ENCODE data around the gene UBE2R2. TPM values are rescaled to one million over a fixed set of nuclear protein-coding genes. Genes with fewer than 3 reads are reported as not detected.

Gene UBE2R2
- total RNA-seq, 2 donors from 2014 or later: 66.4 to 74.4 TPM

DNA sequence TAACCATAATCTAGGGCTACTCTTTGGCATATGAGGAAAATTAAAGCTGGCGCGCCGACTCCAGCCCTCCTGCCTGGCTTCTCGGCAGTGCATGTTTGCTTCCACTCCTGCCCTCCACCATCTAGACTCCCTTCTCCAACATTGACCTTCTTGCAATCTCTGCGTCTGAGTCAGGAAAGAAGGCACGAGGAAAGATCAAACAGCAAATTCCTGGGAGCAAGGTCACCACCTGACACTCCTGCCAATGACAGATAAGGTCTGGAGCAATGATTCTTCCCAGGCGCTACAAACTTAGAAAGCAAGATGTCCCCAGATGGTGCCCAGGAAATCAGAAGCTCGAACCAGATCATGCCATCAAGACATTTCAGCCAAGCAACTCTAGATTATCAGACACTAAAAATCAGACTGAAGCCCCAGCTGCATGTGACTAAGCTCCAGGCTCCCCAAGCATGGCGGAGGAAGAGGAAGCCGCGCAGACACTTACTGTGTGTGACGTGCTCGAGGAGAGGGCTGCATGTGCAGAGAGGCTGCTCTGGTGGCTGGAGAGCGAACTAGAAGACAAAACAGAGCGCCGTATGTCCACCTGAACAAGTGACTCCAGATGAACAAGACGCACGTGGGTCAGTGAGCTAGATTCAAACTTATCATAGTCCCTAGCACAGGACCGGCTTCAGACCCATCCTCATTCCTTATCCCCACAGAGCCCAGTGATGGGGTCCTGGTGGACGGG is 115.3 kb downstream of the UBE2R2 start:
- peaks cover 96% of the 10 kb centered on the region for H3K36me3 ChIP-seq (ENCODE audit: control insufficient read depth, insufficient read depth, low read length)
- WGBS, 2 experiments (ENCODE audit: insufficient coverage in 1 of 2, insufficient read length in 1 of 2): 91 to 92% methylated on average over 16 to 20 of the region's 20 CpGs
- no peaks in the 10 kb centered on the region for H3K9me3 Mint-ChIP-seq
- H3K4me1 Mint-ChIP-seq: peaks cover 14% of the 10 kb centered on the region
- peak; percentile 41 for DNase-seq
- H3K27me3 Mint-ChIP-seq (ENCODE audit: insufficient read depth): no peaks in the 10 kb centered on the region
- no peaks in the 10 kb centered on the region for H3K4me1 ChIP-seq (ENCODE audit: control insufficient read depth, insufficient read depth, low read length)
- no peak overlapping the region for H3K27ac ChIP-seq (ENCODE audit: low read depth, low read length)
- no peak overlapping the region for H3K4me3 Mint-ChIP-seq
- H3K27ac Mint-ChIP-seq: peak overlapping the region; percentile 65
- no peaks in the 10 kb centered on the region for H3K9me3 ChIP-seq (ENCODE audit: control insufficient read depth, low read length)
- no peak overlapping the region for H3K4me3 ChIP-seq (ENCODE audit: low read length)
- H3K36me3 Mint-ChIP-seq (ENCODE audit: low read depth): peaks cover 91% of the 10 kb centered on the region
- TF ChIP-seq, protein P1, sequence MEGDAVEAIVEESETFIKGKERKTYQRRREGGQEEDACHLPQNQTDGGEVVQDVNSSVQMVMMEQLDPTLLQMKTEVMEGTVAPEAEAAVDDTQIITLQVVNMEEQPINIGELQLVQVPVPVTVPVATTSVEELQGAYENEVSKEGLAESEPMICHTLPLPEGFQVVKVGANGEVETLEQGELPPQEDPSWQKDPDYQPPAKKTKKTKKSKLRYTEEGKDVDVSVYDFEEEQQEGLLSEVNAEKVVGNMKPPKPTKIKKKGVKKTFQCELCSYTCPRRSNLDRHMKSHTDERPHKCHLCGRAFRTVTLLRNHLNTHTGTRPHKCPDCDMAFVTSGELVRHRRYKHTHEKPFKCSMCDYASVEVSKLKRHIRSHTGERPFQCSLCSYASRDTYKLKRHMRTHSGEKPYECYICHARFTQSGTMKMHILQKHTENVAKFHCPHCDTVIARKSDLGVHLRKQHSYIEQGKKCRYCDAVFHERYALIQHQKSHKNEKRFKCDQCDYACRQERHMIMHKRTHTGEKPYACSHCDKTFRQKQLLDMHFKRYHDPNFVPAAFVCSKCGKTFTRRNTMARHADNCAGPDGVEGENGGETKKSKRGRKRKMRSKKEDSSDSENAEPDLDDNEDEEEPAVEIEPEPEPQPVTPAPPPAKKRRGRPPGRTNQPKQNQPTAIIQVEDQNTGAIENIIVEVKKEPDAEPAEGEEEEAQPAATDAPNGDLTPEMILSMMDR (conservative IDR thresholded peaks at IDR 0.05): no peak
- H3K9ac ChIP-seq (ENCODE audit: extremely low read depth, low read length, poor library complexity, severe bottlenecking): no peak overlapping the region
- H3K27me3 ChIP-seq (ENCODE audit: control insufficient read depth, insufficient read depth, low read length, poor library complexity, severe bottlenecking): no peaks in the 10 kb centered on the region

- no peaks in the 10 kb centered on the region for H3K9me3 ChIP-seq (ENCODE audit: control insufficient read depth, low read length)
- TF ChIP-seq, protein P1 (conservative IDR thresholded peaks at IDR 0.05): no peak
- Mint-ChIP-seq H3K4me3 (peak overlapping the region; percentile 12), H3K27ac (peak overlapping the region; percentile 87), H3K36me3 (ENCODE audit: low read depth) (peaks cover 89% of the 10 kb centered on the region), H3K9me3 (no peaks in the 10 kb centered on the region), H3K27me3 (ENCODE audit: insufficient read depth) (no peaks in the 10 kb centered on the region), H3K4me1 (peaks cover 14% of the 10 kb centered on the region)
- 89 to 94% methylated on average over 3 to 4 of the region's 5 CpGs for WGBS, 2 experiments (ENCODE audit: insufficient coverage in 1 of 2, insufficient read length in 1 of 2)
- H3K4me1 ChIP-seq (ENCODE audit: control insufficient read depth, insufficient read depth, low read length): no peaks in the 10 kb centered on the region
- H3K36me3 ChIP-seq (ENCODE audit: control insufficient read depth, insufficient read depth, low read length): peaks cover 93% of the 10 kb centered on the region
- no peak overlapping the region for H3K9ac ChIP-seq (ENCODE audit: extremely low read depth, low read length, poor library complexity, severe bottlenecking)
- peak; percentile 29 for DNase-seq
- H3K27ac ChIP-seq (ENCODE audit: low read depth, low read length): peak overlapping the region; percentile 10
- H3K4me3 ChIP-seq (ENCODE audit: low read length): no peak overlapping the region
- no peaks in the 10 kb centered on the region for H3K27me3 ChIP-seq (ENCODE audit: control insufficient read depth, insufficient read depth, low read length, poor library complexity, severe bottlenecking)
These were observed 117.4 kb downstream of the UBE2R2 start for GRCh38 chr9:33934188-33934878.

DNA sequence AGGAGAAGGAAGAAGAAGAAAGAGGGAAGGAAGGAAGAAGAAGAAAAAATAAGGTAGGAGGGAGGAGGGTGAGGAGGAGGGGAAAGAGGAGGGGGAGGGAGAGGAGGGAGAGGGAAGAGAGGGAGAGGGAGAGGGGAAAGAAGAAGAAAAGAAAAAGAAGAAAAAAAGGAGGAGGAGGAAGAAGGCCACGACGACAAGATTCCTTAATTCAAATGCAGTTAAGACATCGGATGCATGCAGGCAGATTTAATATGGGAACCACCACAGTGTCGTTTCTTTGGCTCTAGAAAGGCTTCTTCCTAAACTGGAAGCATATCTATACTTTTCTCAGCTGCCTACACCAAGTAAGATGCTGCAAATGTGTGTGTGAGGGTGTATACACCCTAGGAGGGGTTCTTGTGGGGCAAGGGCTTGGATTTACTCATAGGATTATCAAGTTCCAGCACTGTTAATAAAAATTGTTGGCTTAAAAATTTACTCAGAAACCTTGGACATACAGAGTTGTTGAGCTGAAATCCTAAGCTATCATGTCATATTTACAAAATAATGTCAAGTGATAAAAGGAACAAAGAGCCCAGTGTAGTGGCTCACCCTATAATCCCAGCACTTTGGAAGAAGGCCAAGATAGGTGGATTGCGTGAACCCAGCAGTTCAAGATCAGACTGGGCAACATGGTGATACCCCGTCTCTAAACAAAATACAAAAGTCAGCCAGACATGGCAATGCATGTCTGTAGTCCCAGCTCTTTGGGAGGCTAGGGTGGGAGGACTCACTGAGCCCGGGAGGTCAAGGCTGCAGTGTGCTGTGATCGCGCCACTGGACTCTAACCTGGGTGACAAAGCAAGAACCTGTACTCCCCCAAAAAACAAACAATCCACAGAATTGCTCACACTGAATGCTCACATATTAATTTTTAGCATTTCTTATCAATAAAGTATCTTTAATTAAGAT is 123.2 kb downstream of the UBE2R2 start:
- TF ChIP-seq, protein P1 (conservative IDR thresholded peaks at IDR 0.05): no peak
- no peak overlapping the region for H3K9ac ChIP-seq (ENCODE audit: extremely low read depth, low read length, poor library complexity, severe bottlenecking)
- Mint-ChIP-seq H3K27ac (no peak overlapping the region), H3K27me3 (ENCODE audit: insufficient read depth) (no peaks in the 10 kb centered on the region), H3K4me3 (no peak overlapping the region), H3K36me3 (ENCODE audit: low read depth) (peaks cover 83% of the 10 kb centered on the region), H3K9me3 (no peaks in the 10 kb centered on the region), H3K4me1 (peaks cover 4% of the 10 kb centered on the region)
- peaks cover 91% of the 10 kb centered on the region for H3K36me3 ChIP-seq (ENCODE audit: control insufficient read depth, insufficient read depth, low read length)
- no peaks in the 10 kb centered on the region for H3K4me1 ChIP-seq (ENCODE audit: control insufficient read depth, insufficient read depth, low read length)
- no peak overlapping the region for H3K27ac ChIP-seq (ENCODE audit: low read depth, low read length)
- no peaks in the 10 kb centered on the region for H3K9me3 ChIP-seq (ENCODE audit: control insufficient read depth, low read length)
- H3K4me3 ChIP-seq (ENCODE audit: low read length): no peak overlapping the region
- DNase-seq: no peak
- no peaks in the 10 kb centered on the region for H3K27me3 ChIP-seq (ENCODE audit: control insufficient read depth, insufficient read depth, low read length, poor library complexity, severe bottlenecking)
- 88 to 92% methylated on average over 6 to 9 of the region's 9 CpGs for WGBS, 2 experiments (ENCODE audit: insufficient coverage in 1 of 2, insufficient read length in 1 of 2)
